ENCODE results near the gene GPR150. TPM values are rescaled to one million over a fixed set of nuclear protein-coding genes. Genes with fewer than 3 reads are reported as not detected.

The GPR150 gene
- total RNA-seq, 4 donors from 2014 or later, result 0.42 to 1.1 (median 0.92) TPM; not detected in 1

- Histone ChIP-seq H3K4me3 (no peak overlapping the region), H3K36me3 (no peaks in the 10 kb centered on the region), H3K27ac (replicated peaks in 1 of 4) (no peak overlapping the region), H3K9me3 (no peaks in the 10 kb centered on the region), H3K4me1 (peaks cover 0 to 6% (median 2%) of the 10 kb centered on the region in 4 donors), H3K27me3 (no peaks in the 10 kb centered on the region)
- no peak for TF ChIP-seq POLR2AphosphoS5 (IDR thresholded peaks at IDR 0.05)
- intact Hi-C loops (cut with DNase I), result no loop called here
- WGBS, result 96% methylated on average over 5 of the region's 5 CpGs
- no peak for DNase-seq (ENCODE audit: extremely low spot score)
Measured at GRCh38 chr5:95591490-95591901, 28.4 kb upstream of the GPR150 start.

- Histone ChIP-seq H3K4me3 (no peak overlapping the region), H3K4me1 (peaks cover 0 to 6% (median 2%) of the 10 kb centered on the region in 4 donors), H3K27me3 (no peaks in the 10 kb centered on the region), H3K36me3 (no peaks in the 10 kb centered on the region), H3K27ac (replicated peaks in 1 of 4) (no peak overlapping the region), H3K9me3 (no peaks in the 10 kb centered on the region)
- DNase-seq (ENCODE audit: extremely low spot score), result no peak
- TF ChIP-seq CTCF (IDR thresholded peaks at IDR 0.05), result no peak
- TF ChIP-seq EP300 (IDR thresholded peaks at IDR 0.05), result no peak
- no peak for TF ChIP-seq POLR2A (IDR thresholded peaks at IDR 0.05; ENCODE audit: low read depth)
- no peak for TF ChIP-seq POLR2AphosphoS5 (IDR thresholded peaks at IDR 0.05)
- 88% methylated on average over 3 of the region's 3 CpGs for WGBS
- intact Hi-C loops (cut with DNase I), result no loop called here
Measured at GRCh38 chr5:95595289-95595931, 24.5 kb upstream of the GPR150 start.

- DNase-seq (ENCODE audit: extremely low spot score), result no peak
- WGBS, result 91% methylated on average over 1 of the region's 1 CpG
- no peak overlapping the region for H3K27ac ChIP-seq (replicated peaks in 1 of 4)
- peaks cover 0 to 26% (median 9%) of the 10 kb centered on the region in 4 donors for H3K36me3 ChIP-seq
- intact Hi-C loops (cut with DNase I), result no loop called here
- TF ChIP-seq EP300 (IDR thresholded peaks at IDR 0.05), result no peak
- TF ChIP-seq POLR2AphosphoS5 (IDR thresholded peaks at IDR 0.05), result no peak
- no peaks in the 10 kb centered on the region for H3K27me3 ChIP-seq
- peaks cover 0 to 6% (median 2%) of the 10 kb centered on the region in 4 donors for H3K4me1 ChIP-seq
- H3K4me3 ChIP-seq, result no peak overlapping the region
- no peaks in the 10 kb centered on the region for H3K9me3 ChIP-seq
Measured at GRCh38 chr5:95599252-95599651, 20.6 kb upstream of the GPR150 start.

GRCh38 chr5:95600557-95600956 lies 19.3 kb upstream of the GPR150 start:
- peaks cover 0 to 26% (median 9%) of the 10 kb centered on the region in 4 donors for H3K36me3 ChIP-seq
- no peaks in the 10 kb centered on the region for H3K27me3 ChIP-seq
- H3K4me1 ChIP-seq, result peaks cover 0 to 6% (median 2%) of the 10 kb centered on the region in 4 donors
- H3K4me3 ChIP-seq, result no peak overlapping the region
- TF ChIP-seq POLR2A (IDR thresholded peaks at IDR 0.05; ENCODE audit: low read depth) (no peak), POLR2AphosphoS5 (IDR thresholded peaks at IDR 0.05) (no peak), EP300 (IDR thresholded peaks at IDR 0.05) (no peak), CTCF (IDR thresholded peaks at IDR 0.05) (no peak)
- intact Hi-C loops (cut with DNase I), result no loop called here
- DNase-seq (ENCODE audit: extremely low spot score), result no peak
- no peaks in the 10 kb centered on the region for H3K9me3 ChIP-seq
- no peak overlapping the region for H3K27ac ChIP-seq (replicated peaks in 1 of 4)
- 68% methylated on average over 1 of the region's 1 CpG for WGBS

- no peak for DNase-seq (ENCODE audit: extremely low spot score)
- H3K27ac ChIP-seq (replicated peaks in 1 of 4), result no peak overlapping the region
- H3K36me3 ChIP-seq, result peaks cover 0 to 24% (median 9%) of the 10 kb centered on the region in 4 donors
- H3K27me3 ChIP-seq, result peaks cover 0 to 6% (median 0%) of the 10 kb centered on the region in 4 donors
- no peaks in the 10 kb centered on the region for H3K9me3 ChIP-seq
- no peaks in the 10 kb centered on the region for H3K4me1 ChIP-seq
- 98% methylated on average over 5 of the region's 5 CpGs for WGBS
- TF ChIP-seq POLR2A (IDR thresholded peaks at IDR 0.05; ENCODE audit: low read depth) (no peak), EP300 (IDR thresholded peaks at IDR 0.05) (no peak), CTCF (IDR thresholded peaks at IDR 0.05) (no peak), POLR2AphosphoS5 (IDR thresholded peaks at IDR 0.05) (no peak)
- intact Hi-C loops (cut with DNase I), result no loop called here
- no peak overlapping the region for H3K4me3 ChIP-seq
Measured at GRCh38 chr5:95605786-95606185, 14.1 kb upstream of the GPR150 start.

All from esophagus muscularis mucosa (tissue), 4 donors.